ENCODE data around the gene MYBPC1. TPM values are rescaled to one million over a fixed set of nuclear protein-coding genes. Genes with fewer than 3 reads are reported as not detected.

The MYBPC1 gene
- total RNA-seq, 1 experiment from 2014 or later = not detected

DNA sequence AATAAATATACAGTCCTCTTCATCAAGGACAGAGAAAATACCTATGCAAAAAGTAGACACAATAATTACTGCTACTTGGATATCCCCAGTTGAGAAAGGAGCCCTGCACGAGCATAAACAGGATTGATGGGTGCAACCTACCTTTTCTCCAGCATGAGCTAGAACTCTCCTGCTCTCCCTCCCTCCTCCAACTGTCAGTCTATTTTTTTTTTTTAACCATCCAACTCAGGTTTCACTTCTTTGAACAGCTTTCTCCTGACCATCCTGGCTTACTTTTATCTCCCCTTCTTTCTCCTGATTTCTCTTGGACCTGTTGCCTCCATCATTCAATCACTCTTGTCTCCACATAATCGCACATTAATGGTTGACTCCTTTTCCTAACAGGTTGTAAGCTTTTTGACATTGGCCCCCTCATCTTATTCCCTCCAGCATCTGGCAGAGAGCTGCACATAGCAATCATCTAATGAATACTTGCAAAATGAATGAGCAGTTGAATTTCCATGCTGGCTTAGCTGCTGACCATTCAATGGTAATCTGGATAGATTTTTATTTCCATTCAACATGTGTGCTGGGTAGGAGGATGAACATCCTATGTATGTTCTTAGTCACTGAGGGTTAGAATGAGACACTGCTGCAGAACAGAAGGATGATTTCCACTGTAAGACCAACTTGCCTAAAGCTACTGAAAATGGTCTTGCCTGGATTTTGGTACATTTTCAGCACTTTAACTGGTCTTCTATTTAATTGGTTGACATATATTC is 24.4 kb downstream of the MYBPC1 start:
- Mint-ChIP-seq H3K4me1 (ENCODE audit: low read depth, unreplicated experiment) (peaks cover 17% of the 10 kb centered on the region), H3K4me3 (ENCODE audit: unreplicated experiment) (no peak overlapping the region), H3K27ac (ENCODE audit: unreplicated experiment) (no peak overlapping the region), H3K9me3 (ENCODE audit: unreplicated experiment) (no peaks in the 10 kb centered on the region), H3K36me3 (ENCODE audit: insufficient read depth, unreplicated experiment) (no peaks in the 10 kb centered on the region), H3K27me3 (ENCODE audit: insufficient read depth, unreplicated experiment) (no peaks in the 10 kb centered on the region)
- CTCF ChIA-PET = no interaction called here
- TF ChIP-seq, protein P1, sequence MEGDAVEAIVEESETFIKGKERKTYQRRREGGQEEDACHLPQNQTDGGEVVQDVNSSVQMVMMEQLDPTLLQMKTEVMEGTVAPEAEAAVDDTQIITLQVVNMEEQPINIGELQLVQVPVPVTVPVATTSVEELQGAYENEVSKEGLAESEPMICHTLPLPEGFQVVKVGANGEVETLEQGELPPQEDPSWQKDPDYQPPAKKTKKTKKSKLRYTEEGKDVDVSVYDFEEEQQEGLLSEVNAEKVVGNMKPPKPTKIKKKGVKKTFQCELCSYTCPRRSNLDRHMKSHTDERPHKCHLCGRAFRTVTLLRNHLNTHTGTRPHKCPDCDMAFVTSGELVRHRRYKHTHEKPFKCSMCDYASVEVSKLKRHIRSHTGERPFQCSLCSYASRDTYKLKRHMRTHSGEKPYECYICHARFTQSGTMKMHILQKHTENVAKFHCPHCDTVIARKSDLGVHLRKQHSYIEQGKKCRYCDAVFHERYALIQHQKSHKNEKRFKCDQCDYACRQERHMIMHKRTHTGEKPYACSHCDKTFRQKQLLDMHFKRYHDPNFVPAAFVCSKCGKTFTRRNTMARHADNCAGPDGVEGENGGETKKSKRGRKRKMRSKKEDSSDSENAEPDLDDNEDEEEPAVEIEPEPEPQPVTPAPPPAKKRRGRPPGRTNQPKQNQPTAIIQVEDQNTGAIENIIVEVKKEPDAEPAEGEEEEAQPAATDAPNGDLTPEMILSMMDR (IDR thresholded peaks at IDR 0.05; ENCODE audit: insufficient read depth in 1 of 2, low read depth in 1 of 2, low read length in 1 of 2, severe bottlenecking in 1 of 2, unreplicated experiment in 1 of 2) = no peak
- intact Hi-C loops (cut with micrococcal nuclease; ENCODE audit: unreplicated experiment) = no loop called here
- DNase-seq = no peak
- Histone ChIP-seq H3K4me1 (peaks cover 18% of the 10 kb centered on the region), H3K27me3 (replicated peaks; ENCODE audit: control insufficient read depth, insufficient read depth, low read length) (no peaks in the 10 kb centered on the region), H3K9me3 (no peaks in the 10 kb centered on the region), H3K4me3 (ENCODE audit: low read depth, low read length) (no peak overlapping the region), H3K36me3 (ENCODE audit: control insufficient read depth, insufficient read depth, low read length) (no peaks in the 10 kb centered on the region)
- POLR2A ChIA-PET = no interaction called here
- BruUV-seq (replicated peaks) = no TSS peak

DNA sequence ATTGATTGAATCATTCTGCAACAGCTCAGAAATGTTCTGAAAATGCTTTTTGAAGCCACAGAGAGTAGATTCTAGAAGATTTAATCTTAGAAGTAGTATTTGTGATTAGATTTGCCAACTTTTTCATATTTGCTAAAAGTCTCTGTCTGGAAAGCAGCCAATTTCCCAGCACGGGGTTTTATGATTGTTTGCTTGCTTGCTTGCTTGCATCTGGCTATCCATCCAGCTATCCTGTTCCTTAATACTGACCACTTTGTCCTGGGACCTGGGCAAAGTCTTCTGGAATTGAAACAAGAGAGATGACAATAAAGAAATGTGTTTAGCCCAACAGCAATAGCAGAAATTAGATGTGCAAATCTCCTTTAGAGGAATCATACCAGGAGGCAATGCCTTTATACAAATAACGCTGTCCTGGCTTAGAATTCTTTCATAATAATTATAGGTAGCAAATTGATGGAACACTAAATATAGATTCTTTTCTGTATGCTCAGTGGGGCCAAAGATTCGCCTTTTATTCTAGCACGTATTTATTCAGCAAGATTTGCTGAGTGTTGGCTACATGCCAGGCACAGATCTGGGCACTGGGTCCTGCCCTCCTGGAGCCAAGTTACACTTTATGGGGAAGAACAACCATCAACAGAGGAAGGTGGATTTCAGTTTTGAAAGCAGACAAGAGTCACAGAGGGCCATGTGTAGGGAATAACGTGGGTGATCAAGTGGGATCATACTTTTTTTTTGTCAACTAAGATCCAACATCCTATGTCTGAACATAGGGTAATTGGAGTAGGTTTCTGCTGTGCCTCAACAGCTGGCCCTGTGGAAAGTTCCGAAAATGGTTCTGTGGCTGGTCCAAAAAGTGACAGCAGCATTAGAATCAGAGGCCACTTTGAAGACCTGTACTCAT is 25.3 kb downstream of the MYBPC1 start:
- ChIA-PET POLR2A (no interaction called here), CTCF (no interaction called here)
- H3K4me3 ChIP-seq (ENCODE audit: low read depth, low read length) = no peak overlapping the region
- H3K4me1 ChIP-seq = peaks cover 18% of the 10 kb centered on the region
- Mint-ChIP-seq H3K27me3 (ENCODE audit: insufficient read depth, unreplicated experiment) (no peaks in the 10 kb centered on the region), H3K36me3 (ENCODE audit: insufficient read depth, unreplicated experiment) (no peaks in the 10 kb centered on the region), H3K4me1 (ENCODE audit: low read depth, unreplicated experiment) (peaks cover 17% of the 10 kb centered on the region), H3K9me3 (ENCODE audit: unreplicated experiment) (no peaks in the 10 kb centered on the region), H3K4me3 (ENCODE audit: unreplicated experiment) (no peak overlapping the region), H3K27ac (ENCODE audit: unreplicated experiment) (no peak overlapping the region)
- no peaks in the 10 kb centered on the region for H3K9me3 ChIP-seq
- H3K27me3 ChIP-seq (replicated peaks; ENCODE audit: control insufficient read depth, insufficient read depth, low read length) = no peaks in the 10 kb centered on the region
- DNase-seq = no peak
- intact Hi-C loops (cut with micrococcal nuclease; ENCODE audit: unreplicated experiment) = no loop called here
- no TSS peak for BruUV-seq (replicated peaks)
- TF ChIP-seq, protein P1 (IDR thresholded peaks at IDR 0.05; ENCODE audit: insufficient read depth in 1 of 2, low read depth in 1 of 2, low read length in 1 of 2, severe bottlenecking in 1 of 2, unreplicated experiment in 1 of 2) = no peak
- no peaks in the 10 kb centered on the region for H3K36me3 ChIP-seq (ENCODE audit: control insufficient read depth, insufficient read depth, low read length)

DNA sequence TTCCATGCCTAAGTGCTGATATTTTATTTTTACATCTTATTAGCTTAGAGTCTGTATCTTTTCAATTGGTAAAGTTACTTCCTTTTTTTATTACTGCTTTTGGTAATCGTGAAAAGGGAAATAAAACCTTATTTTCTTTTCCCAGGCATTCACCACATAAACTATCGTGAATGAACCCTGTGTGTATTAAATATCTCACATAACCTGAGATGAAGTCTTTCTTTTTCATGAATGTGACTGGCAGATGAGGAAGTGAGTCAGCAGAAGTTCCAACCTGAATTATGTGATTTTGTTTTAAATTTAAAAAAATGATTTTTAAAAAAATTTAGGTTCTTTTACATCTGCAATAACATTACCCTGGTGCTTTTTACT is 26.0 kb downstream of the MYBPC1 start:
- intact Hi-C loops (cut with micrococcal nuclease; ENCODE audit: unreplicated experiment) = no loop called here
- no peaks in the 10 kb centered on the region for H3K9me3 Mint-ChIP-seq (ENCODE audit: unreplicated experiment)
- H3K4me1 Mint-ChIP-seq (ENCODE audit: low read depth, unreplicated experiment) = peaks cover 15% of the 10 kb centered on the region
- H3K4me3 Mint-ChIP-seq (ENCODE audit: unreplicated experiment) = no peak overlapping the region
- Histone ChIP-seq H3K4me1 (peaks cover 17% of the 10 kb centered on the region), H3K27me3 (replicated peaks; ENCODE audit: control insufficient read depth, insufficient read depth, low read length) (no peaks in the 10 kb centered on the region), H3K9me3 (no peaks in the 10 kb centered on the region), H3K36me3 (ENCODE audit: control insufficient read depth, insufficient read depth, low read length) (no peaks in the 10 kb centered on the region), H3K4me3 (ENCODE audit: low read depth, low read length) (no peak overlapping the region)
- H3K36me3 Mint-ChIP-seq (ENCODE audit: insufficient read depth, unreplicated experiment) = no peaks in the 10 kb centered on the region
- DNase-seq = no peak
- TF ChIP-seq, protein P1 (IDR thresholded peaks at IDR 0.05; ENCODE audit: insufficient read depth in 1 of 2, low read depth in 1 of 2, low read length in 1 of 2, severe bottlenecking in 1 of 2, unreplicated experiment in 1 of 2) = no peak
- ChIA-PET POLR2A (no interaction called here), CTCF (no interaction called here)
- BruUV-seq (replicated peaks) = no TSS peak
- H3K27ac Mint-ChIP-seq (ENCODE audit: unreplicated experiment) = no peak overlapping the region
- no peaks in the 10 kb centered on the region for H3K27me3 Mint-ChIP-seq (ENCODE audit: insufficient read depth, unreplicated experiment)

Data from Caco-2 (cell line).